Hindlimb muscle (tissue), 1 donor: Measurements from ENCODE around the gene SYP. TPM values are rescaled to one million over a fixed set of nuclear protein-coding genes. Genes with fewer than 3 reads are reported as not detected.

Experiments
- DNase-seq: peaks from one replicate; pipeline ENCODE4 v3.0.0-alpha.2; 2013
- polyA plus RNA-seq: library from polyadenylated mRNA; unstranded; fragments of 120-200 nt; gene quantifications from one replicate; pipeline ENCODE4 v1.2.1, GENCODE V29; 2013; ENCODE audit not compliant: insufficient read length

The SYP gene
- polyA plus RNA-seq, result 1.0 TPM

DNA sequence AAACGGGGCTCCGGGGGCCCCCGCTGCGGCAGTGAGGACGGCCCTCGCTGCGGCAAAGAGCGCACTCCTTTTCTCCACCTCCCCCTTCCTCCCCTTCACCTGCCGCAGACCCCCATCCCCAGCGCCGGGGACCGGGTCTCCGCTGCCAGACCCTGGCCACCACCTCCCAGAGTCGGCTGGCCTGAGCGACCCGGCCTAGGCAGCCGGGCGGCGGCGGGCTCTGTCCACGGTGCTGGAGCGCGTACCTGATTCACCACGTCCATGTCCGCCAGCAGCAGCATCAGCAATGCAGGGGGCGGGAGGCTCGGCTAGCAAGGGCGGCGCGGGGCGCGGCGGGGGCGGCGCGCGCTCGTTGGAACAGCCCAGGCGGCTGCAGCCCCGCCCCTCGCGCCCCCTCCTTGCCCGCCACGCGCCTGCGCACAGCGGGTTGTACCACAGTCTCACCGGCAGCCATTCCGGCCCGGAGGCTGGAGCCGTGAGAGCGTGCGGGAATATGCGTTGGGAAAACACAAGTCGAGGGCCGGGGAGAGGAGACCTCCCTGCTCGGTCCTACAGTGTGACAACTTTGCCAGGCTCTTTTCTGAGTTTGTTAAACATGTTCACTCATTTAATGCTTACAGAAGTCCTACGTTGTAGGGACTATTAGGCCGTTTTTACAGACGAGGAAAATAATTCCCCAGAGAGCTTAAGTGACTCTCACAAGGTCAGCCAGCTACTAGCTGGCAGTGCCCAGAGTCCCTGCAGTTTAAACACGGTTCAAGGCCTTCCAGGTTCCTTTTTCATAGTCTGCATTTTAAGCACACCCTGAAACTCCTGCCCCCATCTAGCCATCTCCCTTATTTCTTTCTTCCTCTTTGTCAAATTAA lies at the start of gene SYP:
Gene SYP, minus strand, starts transcription at position 288 of the 866 bp plus-strand sequence. Its CDS starts 7 bp downstream, at position 281.
- DNase-seq, result peak; percentile 84

DNA sequence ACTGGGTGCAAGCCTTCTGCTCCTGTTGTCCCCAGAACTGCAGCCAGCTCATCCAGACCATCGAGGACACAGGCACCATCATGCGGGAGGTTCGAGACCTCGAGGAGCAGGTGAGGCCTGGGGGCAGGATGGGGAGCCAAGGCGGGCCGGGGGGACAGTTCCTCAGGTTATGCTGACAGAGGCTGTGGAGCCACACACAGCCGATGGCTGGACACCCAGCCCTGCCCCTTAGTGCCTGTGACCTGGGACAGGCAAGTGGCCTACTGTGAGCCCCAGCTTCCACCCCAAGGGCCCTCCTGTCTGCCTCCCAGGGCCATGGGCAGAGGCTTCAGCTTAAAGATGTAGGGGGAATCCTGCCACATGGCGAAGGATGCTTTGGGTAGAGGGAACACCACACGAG lies 49.6 kb upstream of the SYP start:
- no peak for DNase-seq

DNA sequence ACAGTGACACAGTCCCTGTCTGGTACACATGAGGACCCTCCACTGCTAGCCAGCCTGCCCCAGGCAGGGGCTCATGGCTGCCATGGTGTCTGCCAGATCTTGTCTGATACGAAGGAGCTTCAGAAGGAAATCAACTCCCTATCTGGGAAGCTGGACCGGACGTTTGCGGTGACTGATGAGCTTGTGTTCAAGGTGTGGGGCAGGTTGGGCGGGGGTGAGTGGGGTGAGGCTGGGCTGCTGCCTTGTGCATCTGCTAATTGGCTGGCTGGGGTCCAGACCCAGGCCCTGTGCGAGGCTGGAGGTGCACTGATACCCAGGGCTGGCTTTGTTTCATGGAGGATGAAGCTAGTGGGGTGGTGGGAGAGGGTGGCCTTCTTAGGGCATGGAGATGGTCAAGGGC lies 49.1 kb upstream of the SYP start:
- no peak for DNase-seq

DNA sequence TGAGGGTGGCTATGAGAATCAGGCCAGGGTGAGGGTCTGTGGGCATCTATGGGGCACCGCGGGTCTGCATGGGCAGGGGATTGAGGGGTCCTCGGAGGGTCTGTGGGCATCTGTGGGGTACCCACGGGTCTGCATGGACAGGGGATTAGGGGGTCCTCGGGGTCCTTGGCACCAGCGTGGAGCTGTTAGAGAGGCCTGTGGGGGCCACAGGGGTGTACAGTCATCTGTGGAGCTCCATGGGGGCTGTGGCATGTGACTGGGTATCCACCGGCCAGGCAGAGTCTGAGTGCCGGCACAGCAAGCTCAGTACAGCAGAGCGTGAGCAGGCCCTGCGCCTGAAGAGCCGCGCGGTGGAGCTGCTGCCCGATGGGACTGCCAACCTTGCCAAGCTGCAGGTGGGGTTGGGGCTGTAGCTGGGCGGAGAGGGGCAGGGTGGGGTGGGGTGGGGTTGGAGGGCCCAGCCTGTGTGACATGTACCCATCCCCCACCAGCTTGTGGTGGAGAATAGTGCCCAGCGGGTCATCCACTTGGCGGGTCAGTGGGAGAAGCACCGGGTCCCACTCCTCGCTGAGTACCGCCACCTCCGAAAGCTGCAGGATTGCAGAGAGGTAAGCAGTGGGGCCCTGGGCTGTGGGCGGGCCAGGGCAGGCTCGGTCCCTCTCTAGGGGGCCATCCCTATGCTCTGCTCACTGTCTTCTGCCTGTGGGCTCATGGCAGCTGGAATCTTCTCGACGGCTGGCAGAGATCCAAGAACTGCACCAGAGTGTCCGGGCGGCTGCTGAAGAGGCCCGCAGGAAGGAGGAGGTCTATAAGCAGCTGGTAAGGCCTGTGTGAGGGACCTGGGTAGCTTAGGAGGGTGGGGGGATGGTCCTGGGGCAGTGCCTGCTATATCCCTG lies 48.2 kb upstream of the SYP start:
- DNase-seq, result no peak

DNA sequence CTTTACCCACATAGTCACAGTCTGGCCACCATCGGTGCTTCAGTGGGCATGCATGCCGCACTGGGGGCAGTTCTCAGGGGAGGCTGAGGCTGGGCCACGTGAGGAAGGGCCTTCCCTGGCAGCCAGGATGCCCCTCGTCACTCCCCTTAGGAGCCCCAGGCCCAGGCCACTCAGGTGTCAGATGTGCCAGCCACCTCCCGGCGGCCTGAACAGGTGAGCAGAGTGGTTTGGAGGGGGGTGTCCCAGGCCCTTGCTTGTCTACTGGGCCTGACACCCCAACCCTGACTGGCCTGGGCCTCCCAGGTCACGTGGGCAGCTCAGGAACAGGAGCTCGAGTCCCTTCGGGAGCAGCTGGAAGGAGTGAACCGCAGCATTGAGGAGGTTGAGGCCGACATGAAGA lies 47.4 kb upstream of the SYP start:
- no peak for DNase-seq

DNA sequence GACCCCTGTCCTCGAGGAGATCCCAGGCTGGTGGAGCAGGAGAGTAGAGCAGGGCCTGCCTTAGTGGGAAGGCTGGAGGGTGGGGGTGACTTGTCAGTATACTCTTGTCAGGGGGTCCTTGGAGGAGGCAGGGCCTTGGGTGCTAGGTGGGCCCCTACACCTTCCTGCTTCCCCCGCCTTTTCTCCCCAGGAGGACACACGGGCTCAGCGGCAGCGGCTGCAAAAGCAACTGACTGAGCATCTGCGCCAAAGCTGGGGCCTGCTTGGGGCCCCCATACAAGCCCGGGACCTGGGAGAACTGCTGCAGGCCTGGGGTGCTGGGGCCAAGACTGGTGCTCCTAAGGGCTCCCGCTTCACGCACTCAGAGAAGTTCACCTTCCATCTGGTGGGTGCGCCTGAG lies 46.5 kb upstream of the SYP start:
- no peak for DNase-seq

DNA sequence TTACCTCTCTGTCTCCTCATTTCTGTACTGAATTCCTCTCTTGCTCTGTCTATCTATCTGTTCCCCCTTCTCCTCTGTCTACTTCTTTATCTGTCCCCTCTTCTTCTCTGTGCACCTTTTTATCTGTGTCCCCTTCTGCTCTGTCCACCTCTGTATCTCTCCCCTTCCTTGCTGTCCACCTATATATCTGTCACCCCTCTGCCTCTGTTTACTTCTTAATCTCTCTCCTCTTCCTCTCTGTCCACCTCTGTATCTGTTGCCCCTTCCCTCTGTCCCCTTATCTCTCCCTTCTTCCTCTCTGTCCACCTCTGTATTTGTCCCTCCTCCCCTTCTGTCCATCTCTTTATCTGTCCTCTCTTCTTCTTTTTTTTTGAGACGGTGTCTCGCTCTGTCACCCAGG lies 44.2 kb upstream of the SYP start:
- no peak for DNase-seq

DNA sequence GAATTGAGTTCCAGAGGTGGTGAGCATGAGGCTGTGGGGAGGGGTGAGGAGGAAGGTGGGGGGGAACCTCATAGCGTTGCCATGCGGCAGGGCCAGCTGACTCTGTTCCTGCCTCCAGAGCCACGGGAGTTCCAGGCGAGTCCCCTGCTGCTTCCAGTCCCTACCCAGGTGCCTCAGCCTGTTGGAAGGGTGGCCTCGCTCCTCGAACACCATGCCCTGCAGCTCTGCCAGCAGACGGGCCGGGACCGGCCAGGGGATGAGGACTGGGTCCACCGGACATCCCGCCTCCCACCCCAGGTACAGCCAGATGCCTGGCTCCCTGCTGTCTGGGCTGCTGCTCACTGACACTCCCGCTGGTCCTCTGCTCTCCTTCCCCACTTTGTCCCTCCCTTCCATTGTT lies 43.2 kb upstream of the SYP start:
- no peak for DNase-seq

DNA sequence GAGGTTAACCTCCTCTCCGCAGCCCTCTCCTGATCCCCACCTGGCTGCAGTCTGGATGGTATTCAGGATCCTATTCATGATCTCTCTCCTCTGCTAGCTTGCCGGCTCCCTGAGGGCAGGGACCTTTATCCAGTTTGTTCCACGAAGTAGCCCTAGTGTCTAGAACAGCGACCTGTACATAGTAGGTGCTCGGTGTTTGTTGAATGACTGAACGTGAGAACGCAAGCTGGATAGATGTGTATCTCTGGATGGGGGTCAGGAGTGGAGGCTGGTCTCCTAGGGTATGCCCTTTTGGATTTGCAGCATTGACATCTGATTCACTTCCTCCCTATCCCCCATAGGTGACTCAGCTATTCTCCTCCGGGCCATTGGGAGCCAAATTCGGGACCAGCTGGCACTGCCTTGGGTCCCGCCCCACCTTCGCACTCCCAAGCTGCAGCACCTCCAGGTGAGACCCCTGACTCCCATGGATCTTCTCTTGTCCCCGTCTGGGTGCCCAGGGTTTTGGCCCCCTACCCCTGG lies 42.6 kb upstream of the SYP start:
- no peak for DNase-seq

DNA sequence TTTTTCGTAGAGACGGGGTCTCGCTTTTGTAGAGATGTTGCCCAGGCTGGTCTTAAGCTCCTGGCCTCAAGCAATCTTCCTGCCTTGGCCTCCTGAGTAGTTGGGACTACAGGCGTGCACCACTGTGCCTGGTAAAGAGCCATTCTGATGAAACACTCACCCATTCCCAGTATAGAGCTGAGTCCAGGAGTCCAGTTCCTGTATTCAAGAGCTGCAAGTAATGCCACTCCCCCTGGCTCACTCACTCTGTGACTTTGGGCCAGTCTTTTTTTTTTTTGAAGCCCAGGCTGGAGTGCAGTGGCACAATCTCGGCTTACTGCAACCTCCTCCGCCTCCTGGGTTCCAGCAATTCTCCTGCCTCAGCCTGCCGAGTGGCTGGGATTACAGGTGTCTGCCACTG lies 38.7 kb upstream of the SYP start:
- no peak for DNase-seq

DNA sequence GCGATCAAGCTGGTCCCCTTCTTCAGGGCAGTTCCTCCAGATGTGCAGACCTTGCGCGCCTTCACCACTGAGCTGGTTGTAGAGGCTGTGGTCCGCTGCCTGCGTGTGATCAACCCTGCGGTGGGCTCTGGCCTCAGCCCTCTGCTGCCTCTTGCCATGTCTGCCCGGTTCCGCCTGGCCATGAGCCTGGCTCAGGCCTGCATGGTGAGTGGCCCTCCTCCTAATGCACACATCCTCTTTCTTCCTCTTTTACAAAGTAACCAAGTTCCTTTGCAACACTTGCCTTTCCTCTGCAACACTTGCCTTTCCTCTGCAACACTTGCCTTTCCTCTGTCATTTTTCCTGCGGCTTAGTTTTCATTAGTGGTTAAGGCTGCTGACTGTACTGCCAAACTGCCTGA lies 37.1 kb upstream of the SYP start:
- no peak for DNase-seq

DNA sequence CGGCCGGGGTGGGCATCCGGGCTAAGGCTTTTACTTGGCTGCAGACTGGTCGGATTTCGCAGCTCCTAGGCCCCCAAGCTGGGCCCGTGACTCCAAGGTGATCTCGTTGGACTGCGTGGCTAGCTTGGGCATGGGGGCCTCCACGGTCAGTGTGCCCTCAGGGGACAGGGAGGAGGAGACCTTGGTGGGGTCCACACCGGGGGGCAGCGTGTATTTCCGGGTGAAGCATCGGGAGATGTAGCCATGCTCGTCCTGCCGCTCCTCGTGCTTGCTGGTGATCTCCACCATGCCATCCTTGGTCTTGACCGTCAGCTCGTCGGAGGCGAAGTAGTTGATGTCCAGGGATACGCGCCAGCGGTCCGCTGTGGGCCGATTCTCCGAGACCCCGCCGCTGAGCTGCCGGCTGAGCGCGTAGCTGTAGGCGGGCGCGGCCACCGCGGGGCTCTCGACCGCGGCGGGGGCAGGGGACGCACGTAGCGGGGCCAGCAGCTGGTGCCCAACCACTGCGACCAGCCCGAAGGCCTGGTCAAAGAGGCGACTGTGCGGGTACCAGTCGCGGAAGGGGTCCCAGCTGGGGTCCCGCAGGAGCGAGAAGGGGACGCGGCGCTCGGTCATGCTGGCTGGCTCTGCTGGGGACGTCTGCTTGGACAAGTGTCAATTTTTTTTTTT lies 34.0 kb upstream of the SYP start:
- DNase-seq, result no peak

DNA sequence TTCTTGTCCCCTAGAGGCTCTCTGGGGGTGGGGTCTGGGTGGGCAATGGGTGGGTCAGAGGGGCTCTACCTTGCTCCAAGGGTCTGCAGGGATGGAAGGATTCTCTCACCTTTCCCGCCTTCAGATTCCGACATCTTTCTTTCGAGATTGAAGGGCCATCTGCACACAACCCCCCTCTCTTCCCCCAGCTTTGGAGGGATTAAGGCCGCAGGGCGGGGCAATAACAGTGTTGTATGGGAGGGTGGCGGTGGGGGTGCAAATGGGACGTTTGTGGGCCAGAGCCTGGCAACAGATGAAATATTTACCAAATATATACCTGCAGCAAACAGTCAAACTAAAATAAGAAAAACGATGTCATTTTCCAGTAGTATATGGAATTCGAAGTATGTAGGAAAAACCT lies 33.2 kb upstream of the SYP start, which contains the start of gene CACNA1F:
Gene CACNA1F, minus strand, starts transcription at position 165 of the 400 bp plus-strand sequence. Its CDS starts 31 bp downstream, at position 134.
- DNase-seq, result no peak

DNA sequence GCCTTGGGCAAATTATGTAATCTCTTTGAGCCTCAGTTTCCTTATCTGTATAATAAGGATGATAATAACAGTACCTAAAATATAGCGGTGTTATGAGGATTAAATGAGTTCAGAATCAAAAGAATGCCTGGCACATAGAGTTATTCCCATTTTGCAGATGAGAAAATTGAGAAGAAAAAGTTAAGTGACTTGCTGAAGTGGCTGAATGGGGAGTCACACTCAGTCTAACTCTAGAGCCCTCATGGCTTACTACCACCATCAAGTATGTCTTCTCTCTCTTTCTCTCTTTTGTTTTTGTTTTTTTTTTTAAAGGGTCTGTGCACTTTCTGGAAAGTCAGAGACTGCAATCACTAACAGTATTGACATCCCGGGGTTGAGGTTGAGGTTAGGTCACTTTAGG lies 32.5 kb upstream of the SYP start:
- no peak for DNase-seq

DNA sequence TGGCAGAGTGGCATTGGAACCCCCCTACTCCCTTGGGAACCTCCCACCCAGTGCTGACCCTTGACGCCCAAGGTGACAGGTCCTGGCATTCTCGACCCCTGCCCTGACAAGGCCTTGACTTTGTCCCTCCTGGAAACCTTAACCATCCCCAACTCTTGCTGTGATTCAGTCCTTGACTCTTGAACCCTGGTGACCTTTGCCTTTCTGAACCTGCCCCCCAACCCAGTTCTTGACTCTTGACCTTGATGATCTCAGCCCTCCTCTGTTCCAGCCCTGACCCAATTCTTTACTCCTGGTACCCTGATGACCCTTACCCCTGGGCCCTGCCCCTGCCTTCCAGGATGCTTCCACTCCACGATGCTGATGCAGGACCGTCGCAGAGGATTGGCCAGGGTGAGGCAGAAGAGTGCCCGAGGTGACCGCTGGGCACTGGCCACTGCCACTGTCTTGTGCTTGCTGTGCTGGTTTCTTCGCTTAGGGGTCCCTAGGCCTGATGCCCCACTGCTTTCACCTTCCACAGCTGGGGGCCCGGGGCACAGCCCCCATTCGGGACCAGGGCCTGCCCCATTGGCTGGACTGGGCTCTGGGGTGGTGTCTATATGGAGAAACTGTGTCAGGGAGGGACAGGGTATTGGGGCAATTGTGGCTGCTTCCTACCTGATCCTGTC lies 31.5 kb upstream of the SYP start:
- no peak for DNase-seq

DNA sequence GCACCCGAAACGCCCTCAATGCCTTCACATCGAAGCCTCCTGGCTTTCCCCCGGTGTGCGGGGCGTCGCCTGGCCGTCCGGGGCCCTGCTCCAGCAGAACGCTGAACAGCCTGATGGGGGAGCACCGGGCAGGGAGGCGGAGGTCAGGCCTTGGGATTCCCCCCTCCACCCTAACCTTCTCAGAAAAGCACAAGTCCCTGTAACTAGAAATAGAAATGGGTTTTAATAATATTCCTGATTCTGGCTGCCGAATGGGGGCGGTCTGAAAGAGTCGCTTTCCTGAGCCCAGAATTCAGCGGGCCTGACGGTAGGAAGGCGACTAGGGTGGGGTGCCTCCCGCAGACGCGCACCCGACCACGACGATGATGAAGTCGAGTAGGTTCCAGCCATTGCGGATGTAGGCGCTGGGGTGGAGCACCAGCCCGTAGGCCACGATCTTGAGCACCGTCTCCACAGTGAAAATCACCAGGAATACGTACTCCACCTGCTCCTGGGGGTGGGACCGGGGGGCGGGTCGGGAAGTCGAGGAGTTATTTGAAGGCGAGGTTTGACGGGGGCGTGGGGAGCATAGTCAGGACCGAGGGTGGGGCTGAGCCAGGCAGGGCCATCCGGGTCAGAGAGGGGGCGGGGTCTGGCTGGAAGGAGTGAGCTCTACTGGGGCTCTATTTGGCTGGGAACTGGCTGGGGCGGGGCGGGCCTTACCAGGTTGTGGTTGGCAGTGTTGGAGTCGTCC lies 30.7 kb upstream of the SYP start:
- DNase-seq, result no peak

DNA sequence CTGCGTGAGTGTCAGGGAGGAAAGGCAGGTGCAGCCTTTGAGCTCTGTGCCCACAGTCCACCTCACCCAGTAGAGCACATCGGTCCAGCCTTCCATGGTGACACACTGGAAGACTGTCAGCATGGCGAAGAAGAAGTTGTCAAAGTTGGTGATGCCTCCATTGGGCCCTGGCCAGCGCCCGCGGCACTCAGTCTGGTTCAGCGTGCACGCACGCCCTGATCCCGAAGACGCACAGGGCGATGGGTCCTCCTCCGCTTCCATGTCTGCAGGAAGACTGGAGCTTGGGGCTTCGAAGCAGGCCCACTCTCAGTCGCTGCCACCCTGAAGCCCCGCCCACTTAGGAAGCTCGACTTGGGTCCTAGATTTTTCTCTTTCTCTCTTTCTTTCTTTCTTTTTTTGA lies 28.2 kb upstream of the SYP start:
- DNase-seq, result no peak

DNA sequence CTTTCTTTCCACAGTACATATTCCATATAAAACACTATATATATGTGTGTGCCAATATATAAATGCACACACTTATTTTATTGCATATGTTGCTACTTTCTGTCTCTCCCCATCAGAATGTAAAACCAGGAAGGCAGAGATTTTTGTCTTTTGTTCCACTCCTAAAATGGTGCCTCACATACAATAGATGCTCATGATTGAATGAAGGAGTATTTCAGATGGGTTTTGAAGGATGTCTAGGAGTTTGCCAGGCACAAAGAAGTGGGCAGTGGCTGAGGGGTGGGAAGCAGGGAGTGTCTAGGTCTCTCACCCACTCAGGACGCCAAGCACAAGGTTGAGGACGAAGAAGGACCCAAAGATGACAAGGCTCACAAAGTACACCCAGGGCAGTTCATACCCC lies 27.7 kb upstream of the SYP start:
- no peak for DNase-seq

DNA sequence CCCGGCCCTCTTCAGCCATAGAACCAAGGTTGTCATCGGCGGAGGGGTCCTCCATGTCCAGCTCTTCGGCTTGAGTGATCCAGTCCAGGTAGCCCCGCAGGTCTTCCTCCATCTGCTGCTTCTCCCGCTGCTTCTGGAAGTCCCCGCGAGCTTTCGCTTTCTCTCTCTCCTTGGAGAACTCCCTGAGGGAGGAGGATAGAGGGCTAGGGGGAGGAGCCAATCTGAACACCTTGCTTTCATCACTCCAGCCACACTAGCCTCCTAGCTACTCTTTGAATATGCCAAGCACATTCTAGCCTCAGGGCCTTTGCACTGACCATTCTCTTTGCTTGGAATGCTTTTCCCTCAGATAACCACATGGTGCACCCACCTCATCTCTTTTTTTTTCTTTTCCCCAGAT lies 27.0 kb upstream of the SYP start:
- no peak for DNase-seq

DNA sequence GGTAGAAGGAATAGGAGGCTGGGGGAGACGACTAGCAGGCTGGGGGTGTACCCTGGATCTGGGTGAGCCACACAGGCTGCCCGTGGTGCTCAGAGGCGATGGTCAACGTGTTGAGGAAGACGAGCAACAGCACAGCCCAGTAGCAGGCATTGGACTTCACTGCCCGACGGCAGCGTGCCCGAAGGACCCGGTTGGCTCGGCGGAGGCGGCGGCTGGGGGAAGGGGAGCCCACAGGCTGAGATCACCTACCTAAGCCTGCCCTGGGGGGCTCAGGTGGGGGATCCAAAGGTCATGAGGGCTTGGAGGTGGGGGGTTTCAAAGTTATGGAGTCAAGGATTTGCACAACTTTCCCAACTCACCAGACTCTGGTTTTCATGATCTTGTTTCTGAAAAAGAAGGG lies 25.9 kb upstream of the SYP start:
- no peak for DNase-seq

DNA sequence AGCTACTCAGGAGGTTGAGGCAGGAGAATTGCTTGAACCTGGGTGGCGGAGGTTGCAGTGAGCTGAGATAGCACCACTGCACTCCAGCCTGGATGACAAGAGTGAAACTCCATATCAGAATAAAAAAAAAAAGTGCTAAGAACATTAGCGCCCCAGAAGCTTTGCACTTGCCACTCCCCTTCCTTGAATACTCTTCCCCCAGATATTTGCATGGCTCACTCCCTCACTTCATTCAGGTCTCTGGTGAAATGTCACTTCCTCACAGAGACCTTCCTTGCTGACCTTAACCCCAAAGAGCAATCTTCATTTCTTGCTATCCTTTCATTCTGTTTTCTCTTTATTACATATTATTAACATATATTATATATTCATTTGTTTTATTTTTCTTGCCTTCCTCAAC lies 21.9 kb upstream of the SYP start:
- DNase-seq, result no peak

DNA sequence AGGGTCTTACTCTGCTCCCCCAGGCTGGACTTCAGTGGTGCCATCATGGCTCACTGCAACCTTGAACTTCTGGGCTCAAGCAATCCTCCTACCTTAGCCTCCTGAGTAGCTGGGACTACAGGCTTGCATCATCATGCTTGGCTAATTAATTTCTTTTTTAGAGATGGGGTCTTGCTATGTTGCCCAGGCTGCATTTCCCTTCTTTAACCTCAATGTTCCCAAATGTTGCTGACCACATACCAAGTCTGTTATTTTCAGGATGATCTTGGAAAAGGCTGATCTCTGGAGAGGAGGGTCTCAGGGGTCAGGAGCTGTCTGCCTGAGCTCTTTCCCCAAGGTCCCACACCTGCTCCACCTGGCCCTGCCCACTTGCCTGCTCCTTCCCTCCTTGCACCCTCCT lies 20.1 kb upstream of the SYP start:
- no peak for DNase-seq
